ENCODE measurements around the gene TRPM4.

DNA sequence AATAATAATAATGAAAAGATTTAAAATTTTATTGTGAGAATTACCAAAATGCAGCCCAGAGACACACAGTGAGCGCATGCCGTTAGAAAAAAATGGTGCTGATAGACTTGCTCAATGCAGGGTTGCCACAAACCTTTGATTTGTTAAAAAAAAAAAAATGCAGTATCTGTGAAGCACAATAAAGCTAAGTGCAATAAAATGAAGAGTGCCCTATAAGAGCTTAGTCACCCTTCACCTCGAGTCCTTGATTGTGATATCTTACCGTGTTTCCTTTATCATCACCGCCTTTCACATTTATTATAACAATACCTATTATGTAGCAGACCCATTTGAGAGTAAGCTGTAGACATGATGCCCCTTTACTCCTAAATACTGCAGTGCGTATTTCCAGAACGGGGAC, 84.2 kb downstream of the TRPM4 start:
- TF ChIP-seq, protein P1, sequence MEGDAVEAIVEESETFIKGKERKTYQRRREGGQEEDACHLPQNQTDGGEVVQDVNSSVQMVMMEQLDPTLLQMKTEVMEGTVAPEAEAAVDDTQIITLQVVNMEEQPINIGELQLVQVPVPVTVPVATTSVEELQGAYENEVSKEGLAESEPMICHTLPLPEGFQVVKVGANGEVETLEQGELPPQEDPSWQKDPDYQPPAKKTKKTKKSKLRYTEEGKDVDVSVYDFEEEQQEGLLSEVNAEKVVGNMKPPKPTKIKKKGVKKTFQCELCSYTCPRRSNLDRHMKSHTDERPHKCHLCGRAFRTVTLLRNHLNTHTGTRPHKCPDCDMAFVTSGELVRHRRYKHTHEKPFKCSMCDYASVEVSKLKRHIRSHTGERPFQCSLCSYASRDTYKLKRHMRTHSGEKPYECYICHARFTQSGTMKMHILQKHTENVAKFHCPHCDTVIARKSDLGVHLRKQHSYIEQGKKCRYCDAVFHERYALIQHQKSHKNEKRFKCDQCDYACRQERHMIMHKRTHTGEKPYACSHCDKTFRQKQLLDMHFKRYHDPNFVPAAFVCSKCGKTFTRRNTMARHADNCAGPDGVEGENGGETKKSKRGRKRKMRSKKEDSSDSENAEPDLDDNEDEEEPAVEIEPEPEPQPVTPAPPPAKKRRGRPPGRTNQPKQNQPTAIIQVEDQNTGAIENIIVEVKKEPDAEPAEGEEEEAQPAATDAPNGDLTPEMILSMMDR (optimal IDR thresholded peaks at IDR 0.05 in 1 of 3, IDR thresholded peaks at IDR 0.05 in 1 of 3, conservative IDR thresholded peaks at IDR 0.05 in 1 of 3; ENCODE audit: extremely low read depth in 1 of 3, insufficient read depth in 2 of 3, low read length in 3 of 3) = no peak
- no peak for TF ChIP-seq EZH2 (IDR thresholded peaks at IDR 0.05; ENCODE audit: low read length)
